Effector memory CD8-positive, alpha-beta T cell (primary cell): ENCODE results near the gene CYP21A2.

Experiments
- ATAC-seq: fragments of 150-1000 bp; cut with Tn5 transposase; replicated peaks from 2 replicates; pipeline ENCODE4 v1.10.0; 2021; ENCODE audit warnings: mild to moderate bottlenecking, moderate library complexity
- DNase-seq, 3 experiments: peaks; one replicate each; pipeline ENCODE4 v3.0.0; 2021
- H3K27ac Mint-ChIP-seq, 2 donors: one replicate each; pipeline ENCODE4 v1.8.0; 2022; ENCODE audit warnings: mild to moderate bottlenecking in 2 of 2, mixed read lengths in 2 of 2, moderate library complexity in 2 of 2
- H3K27me3 Mint-ChIP-seq, 2 donors: one replicate each; pipeline ENCODE4 v1.8.0; 2022; ENCODE audit warnings: mixed read lengths in 2 of 2
- H3K36me3 Mint-ChIP-seq: one replicate; pipeline ENCODE4 v1.8.0; 2022; ENCODE audit warnings: mild to moderate bottlenecking, moderate library complexity, mixed read lengths; ENCODE audit not compliant: insufficient read depth
- H3K4me1 Mint-ChIP-seq, 2 donors: one replicate each; pipeline ENCODE4 v1.8.0; 2022; ENCODE audit warnings: low read depth in 2 of 2, mixed read lengths in 2 of 2
- H3K4me3 Mint-ChIP-seq, 2 donors: one replicate each; pipeline ENCODE4 v1.8.0; 2022; ENCODE audit warnings: mild to moderate bottlenecking in 2 of 2, mixed read lengths in 2 of 2, moderate library complexity in 2 of 2
- H3K9me3 Mint-ChIP-seq, 2 donors: one replicate each; pipeline ENCODE4 v1.8.0; 2022; ENCODE audit warnings: mixed read lengths in 2 of 2

The CYP21A2 gene

DNA sequence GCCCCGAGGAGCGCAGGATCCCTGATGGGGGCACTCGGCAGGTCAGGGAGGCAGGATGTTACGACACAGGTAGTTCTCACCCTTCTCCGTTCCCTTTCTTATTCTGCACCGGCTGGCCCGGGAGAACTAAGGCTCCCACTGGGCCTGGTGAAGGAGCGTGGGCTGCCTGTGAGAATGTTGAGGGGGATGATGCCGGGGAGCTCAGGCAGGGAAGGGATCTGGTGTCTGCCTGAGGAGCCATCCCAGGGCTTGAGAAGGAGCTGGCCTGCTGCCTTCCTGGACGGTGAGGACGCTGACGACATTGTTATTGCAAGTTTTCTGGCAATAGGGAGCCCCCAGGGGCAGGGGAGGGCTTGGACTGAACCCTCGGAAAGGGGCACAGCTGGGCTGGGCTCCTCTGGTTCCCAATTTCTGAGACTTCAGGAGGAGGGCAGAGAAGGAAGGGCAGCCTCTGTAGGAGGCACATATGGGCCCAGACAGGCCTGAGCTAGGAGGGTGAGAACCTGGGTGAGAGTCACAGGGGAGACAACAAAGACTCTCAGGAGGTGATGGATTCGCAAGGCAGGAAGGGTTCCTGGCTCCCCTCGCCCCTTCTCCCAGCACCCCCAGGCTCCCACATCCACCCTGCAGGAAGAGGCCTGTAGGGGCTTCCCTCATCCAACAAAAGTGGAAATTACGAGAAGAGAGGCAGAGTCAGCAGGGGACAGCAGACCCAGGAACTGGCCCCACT is 32.8 kb downstream of the CYP21A2 start:
- Mint-ChIP-seq H3K4me1 (no peaks in the 10 kb centered on the region), H3K27ac (no peak overlapping the region), H3K9me3 (no peaks in the 10 kb centered on the region), H3K27me3 (peaks cover 6 to 52% of the 10 kb centered on the region in 2 donors), H3K36me3 (peaks cover 3% of the 10 kb centered on the region), H3K4me3 (no peak overlapping the region)
- ATAC-seq (no peak), DNase-seq (no peak)

DNA sequence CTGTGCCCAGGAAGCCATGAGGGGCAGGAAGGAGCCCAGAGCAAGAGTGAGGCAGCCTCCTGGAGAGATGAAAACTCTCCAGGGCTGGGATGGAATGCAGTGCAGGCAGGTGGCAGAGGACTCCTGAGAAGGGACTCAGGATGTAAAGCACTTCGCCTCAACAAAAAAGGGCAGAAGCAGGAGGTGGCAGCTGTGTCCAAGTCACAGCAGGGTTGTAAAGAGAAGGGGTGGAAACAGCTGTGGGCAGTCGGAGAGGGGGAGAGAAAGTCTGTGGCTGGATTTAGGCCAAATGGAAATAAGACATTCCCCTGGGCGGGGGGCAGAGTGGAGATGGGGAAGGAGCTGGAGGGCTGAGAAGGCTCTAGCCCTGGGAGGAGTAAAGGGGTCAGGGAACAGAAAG is 34.9 kb downstream of the CYP21A2 start:
- Mint-ChIP-seq H3K4me3 (no peak overlapping the region), H3K27me3 (peaks cover 6 to 52% of the 10 kb centered on the region in 2 donors), H3K4me1 (no peaks in the 10 kb centered on the region), H3K27ac (no peak overlapping the region), H3K36me3 (peaks cover 3% of the 10 kb centered on the region), H3K9me3 (no peaks in the 10 kb centered on the region)
- no peak for ATAC-seq
- no peak for DNase-seq

DNA sequence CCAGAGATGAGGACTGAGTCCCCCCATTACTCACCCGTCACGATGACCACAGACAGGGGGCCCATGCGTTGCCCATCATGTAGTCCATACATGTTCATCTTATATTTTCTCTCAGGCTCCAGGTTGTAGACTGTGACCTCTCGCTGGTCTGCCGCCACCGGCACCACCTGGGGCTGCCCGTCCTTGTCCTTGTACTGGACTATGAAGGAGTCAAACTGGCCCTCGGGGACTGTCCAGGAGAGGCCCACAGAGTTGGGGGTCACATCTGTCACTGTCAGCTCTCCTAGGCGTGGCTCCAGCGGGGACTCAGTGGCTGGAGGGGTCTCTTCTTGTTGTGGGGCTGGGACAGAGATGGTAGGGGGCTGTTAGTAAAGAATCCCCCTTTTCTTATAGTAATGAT is 35.4 kb downstream of the CYP21A2 start:
- Mint-ChIP-seq H3K4me3 (no peak overlapping the region), H3K4me1 (no peaks in the 10 kb centered on the region), H3K27me3 (peaks cover 6 to 52% of the 10 kb centered on the region in 2 donors), H3K27ac (no peak overlapping the region), H3K9me3 (no peaks in the 10 kb centered on the region), H3K36me3 (peaks cover 3% of the 10 kb centered on the region)
- DNase-seq (no peak), ATAC-seq (no peak)

DNA sequence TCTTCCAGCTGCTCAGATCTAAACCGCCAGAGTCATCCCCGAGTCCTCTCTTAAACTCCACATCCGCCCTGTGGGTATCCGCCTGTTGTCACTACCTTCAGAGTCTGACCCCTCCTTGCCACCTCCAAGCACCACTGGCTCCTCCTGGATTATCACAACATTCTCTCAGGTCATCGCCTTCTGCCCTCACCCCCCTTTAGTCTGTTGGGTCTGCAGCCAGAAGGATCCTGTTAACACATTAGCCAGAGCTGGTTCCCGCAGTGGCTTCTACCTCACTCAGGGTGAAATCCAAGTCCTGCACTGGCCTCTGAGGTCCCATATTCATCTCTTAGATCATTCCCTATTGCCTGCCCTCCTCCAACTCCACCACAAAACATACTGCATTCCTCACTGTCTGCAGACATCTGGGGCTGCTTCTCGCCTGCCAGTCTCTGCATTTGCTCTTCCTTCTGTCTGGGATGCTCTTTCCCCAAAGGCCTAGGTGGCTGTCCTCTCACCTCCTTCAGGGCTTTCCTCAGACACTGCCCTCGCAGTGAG is 36.8 kb downstream of the CYP21A2 start:
- Mint-ChIP-seq H3K4me3 (no peak overlapping the region), H3K9me3 (no peaks in the 10 kb centered on the region), H3K4me1 (no peaks in the 10 kb centered on the region), H3K36me3 (peaks cover 2% of the 10 kb centered on the region), H3K27ac (no peak overlapping the region), H3K27me3 (peaks cover 0 to 42% of the 10 kb centered on the region in 2 donors)
- ATAC-seq (no peak), DNase-seq (no peak)

DNA sequence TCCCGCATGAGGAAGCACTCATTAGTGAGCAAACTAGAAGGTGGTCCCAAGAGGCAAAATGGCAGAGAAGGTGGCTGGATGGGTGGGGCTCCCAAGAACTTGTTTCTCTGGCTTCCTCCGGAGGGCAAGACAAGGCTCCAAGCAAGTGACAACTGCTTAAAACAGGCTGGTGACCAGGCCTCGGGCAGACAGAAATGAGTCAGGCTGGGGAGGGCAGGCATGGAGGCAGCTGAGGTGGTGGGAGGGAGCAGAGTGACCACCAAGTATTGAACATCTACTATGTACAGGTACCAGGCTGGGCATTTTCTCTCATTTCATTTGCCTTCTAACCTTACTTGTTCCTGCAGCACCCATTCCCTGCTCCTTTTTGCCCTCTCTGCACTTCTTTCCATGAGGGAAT is 37.6 kb downstream of the CYP21A2 start:
- DNase-seq = no peak
- Mint-ChIP-seq H3K4me3 (no peak overlapping the region), H3K36me3 (no peaks in the 10 kb centered on the region), H3K4me1 (no peaks in the 10 kb centered on the region), H3K27ac (no peak overlapping the region), H3K9me3 (no peaks in the 10 kb centered on the region), H3K27me3 (peaks cover 6 to 40% of the 10 kb centered on the region in 2 donors)
- no peak for ATAC-seq

DNA sequence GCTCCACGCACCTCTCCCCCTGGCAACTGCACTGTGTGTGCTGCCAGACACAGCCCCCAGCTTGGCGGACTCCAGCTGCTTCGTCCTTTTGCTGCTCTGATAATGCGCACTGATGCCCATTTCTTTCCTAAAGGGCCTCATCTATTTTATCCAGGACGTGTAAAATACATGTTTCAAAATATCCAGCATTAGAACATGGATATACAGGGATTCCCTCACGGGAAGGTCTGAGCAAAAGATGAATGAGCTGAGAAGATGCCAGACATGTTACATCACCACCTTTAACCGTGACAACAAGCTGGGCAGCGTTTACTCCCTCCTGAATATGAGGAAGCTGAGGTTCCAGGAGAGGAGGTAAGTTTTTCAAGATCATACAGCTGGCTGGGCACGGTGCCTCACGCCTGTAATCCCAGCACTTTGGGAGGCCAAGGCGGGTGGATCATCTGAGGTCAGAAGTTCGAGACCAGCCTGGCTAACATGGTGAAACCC is 38.1 kb downstream of the CYP21A2 start:
- Mint-ChIP-seq H3K4me3 (no peak overlapping the region), H3K4me1 (no peaks in the 10 kb centered on the region), H3K9me3 (no peaks in the 10 kb centered on the region), H3K27ac (no peak overlapping the region), H3K27me3 (peaks cover 9 to 41% of the 10 kb centered on the region in 2 donors), H3K36me3 (no peaks in the 10 kb centered on the region)
- ATAC-seq (no peak), DNase-seq (no peak)

DNA sequence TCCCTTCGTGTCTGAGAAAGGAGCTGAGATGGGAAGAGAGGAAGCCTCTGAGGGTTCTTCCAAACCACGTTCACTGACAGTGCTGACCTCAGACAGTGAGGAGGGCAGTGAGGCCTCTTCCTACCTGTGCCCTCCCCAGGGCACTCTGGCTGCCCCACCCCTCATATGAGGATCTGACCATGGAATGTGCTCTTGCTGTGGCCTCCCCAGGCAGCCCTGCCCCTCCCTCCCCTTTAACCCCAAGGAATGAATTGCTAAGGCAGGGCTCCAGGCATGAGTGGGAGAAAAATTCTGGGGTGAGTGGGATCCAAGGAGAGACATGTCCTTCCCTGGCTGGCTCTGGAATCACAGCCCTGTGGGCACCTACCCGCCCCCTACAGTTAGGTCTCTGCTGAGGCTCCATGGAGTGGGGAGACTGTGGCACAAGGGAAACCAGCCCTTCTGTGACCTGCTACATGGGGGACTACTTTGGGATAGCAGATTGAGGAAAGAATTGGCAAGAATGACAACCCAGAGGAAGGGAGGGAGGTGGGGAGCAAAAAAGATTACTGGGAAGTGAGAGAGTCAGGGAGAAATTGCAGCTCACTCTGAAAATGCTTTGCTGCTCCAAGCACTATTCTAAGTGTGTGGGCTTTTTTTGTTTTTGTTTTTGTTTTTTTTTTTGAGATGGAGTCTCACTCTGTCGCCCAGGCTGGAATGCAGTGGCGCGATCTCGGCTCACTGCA is 41.5 kb downstream of the CYP21A2 start:
- DNase-seq (no peak), ATAC-seq (no peak)
- peaks cover 29 to 52% of the 10 kb centered on the region in 2 donors for H3K27me3 Mint-ChIP-seq
- H3K27ac Mint-ChIP-seq = no peak overlapping the region
- H3K36me3 Mint-ChIP-seq = no peaks in the 10 kb centered on the region
- H3K4me1 Mint-ChIP-seq = no peaks in the 10 kb centered on the region
- H3K9me3 Mint-ChIP-seq = no peaks in the 10 kb centered on the region
- no peak overlapping the region for H3K4me3 Mint-ChIP-seq

DNA sequence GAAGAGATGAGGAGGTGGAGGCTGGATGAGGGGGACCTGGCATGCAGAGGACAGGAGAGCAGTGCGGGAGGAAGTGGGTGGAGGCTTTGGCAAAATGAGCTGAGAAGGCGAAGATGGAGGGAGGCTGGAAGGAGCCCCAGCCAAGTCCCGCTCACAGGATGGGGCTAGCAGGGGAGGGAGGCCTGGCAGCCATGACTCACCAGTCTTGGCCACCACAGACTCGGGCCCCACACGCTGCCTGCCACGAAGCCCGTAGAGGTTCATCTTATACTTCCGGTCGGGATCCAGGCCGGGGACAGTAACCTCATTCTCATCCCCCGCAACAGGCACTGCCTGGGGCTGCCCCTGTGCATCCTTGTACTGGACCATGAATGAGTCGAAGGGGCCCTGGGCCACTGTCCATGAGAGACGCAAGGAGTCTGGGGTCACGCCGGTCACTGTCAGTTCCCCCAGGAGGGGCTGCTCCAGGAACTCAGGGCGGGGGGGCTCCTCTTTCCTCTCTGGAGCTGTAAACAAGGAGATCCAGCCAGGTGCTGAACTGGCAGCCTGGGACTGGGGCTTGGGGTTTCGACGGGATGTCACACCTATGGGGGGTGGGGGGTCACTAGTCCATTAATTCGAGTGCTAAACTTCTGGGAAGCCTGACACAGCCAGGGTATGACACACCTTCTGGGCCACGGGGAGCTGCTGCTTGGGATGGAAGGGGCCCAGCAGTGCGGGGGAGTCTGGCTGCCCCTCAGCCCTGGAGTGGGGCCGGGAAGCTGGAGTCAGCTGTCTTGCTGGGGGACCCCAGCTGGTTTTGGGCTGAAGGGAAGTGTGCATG is 43.2 kb downstream of the CYP21A2 start:
- ATAC-seq = no peak
- DNase-seq = no peak

DNA sequence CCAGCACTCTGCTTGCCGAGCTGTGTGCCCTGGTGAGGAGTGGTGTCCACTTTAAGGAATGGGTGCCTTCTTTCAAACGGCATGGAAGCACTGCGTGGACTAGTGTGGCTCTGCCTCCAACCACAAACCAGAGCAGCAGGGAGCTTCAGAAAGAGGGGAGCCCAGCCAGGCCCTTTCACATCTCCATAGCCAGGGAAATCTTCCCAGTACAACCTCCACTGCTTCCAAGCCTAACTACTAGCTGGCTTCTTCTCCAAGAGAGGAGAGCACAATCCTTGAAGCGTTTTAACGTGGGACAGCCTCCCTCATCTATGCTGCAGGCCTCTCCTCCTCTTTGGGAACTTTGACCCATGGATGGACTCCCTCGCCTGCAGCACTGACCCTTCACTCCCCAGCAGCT is 44.3 kb downstream of the CYP21A2 start:
- peaks cover 52 to 66% of the 10 kb centered on the region in 2 donors for H3K27me3 Mint-ChIP-seq
- H3K27ac Mint-ChIP-seq = no peak overlapping the region
- DNase-seq (no peak), ATAC-seq (no peak)
- H3K4me3 Mint-ChIP-seq = no peak overlapping the region
- no peaks in the 10 kb centered on the region for H3K9me3 Mint-ChIP-seq
- no peaks in the 10 kb centered on the region for H3K36me3 Mint-ChIP-seq
- H3K4me1 Mint-ChIP-seq = peaks cover 4 to 5% of the 10 kb centered on the region in 2 donors

More for the DNA sequence above, 43.2 kb downstream of the CYP21A2 start:
- H3K9me3 Mint-ChIP-seq = no peaks in the 10 kb centered on the region
- H3K4me3 Mint-ChIP-seq = no peak overlapping the region
- peak overlapping the region in 1 of 2 donors; percentile 60 for H3K27ac Mint-ChIP-seq
- H3K36me3 Mint-ChIP-seq = no peaks in the 10 kb centered on the region
- H3K27me3 Mint-ChIP-seq = peaks cover 46 to 57% of the 10 kb centered on the region in 2 donors
- H3K4me1 Mint-ChIP-seq = no peaks in the 10 kb centered on the region

DNA sequence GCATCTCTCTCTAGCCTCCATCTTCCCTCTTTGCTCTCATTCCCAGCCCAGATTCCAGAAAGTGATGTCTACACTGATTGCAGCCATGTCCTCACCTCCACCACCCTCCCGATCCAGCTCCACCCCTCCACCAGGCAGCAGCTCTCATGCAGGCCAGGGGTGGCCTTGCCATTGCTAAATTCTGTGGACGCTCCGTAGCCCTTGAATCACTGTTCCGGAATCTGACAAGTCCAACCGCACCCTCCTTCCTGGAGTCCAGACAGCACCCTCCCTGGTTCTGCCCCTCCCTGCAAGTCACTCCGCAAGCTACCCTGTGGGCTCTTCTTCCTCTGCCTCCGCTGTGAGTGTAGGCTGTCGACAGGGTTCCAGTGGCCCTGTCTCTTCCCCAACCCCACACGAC is 44.7 kb downstream of the CYP21A2 start:
- Mint-ChIP-seq H3K4me3 (no peak overlapping the region), H3K27me3 (peaks cover 52 to 66% of the 10 kb centered on the region in 2 donors), H3K36me3 (no peaks in the 10 kb centered on the region), H3K27ac (no peak overlapping the region), H3K9me3 (no peaks in the 10 kb centered on the region), H3K4me1 (peaks cover 4 to 5% of the 10 kb centered on the region in 2 donors)
- no peak for ATAC-seq
- no peak for DNase-seq

DNA sequence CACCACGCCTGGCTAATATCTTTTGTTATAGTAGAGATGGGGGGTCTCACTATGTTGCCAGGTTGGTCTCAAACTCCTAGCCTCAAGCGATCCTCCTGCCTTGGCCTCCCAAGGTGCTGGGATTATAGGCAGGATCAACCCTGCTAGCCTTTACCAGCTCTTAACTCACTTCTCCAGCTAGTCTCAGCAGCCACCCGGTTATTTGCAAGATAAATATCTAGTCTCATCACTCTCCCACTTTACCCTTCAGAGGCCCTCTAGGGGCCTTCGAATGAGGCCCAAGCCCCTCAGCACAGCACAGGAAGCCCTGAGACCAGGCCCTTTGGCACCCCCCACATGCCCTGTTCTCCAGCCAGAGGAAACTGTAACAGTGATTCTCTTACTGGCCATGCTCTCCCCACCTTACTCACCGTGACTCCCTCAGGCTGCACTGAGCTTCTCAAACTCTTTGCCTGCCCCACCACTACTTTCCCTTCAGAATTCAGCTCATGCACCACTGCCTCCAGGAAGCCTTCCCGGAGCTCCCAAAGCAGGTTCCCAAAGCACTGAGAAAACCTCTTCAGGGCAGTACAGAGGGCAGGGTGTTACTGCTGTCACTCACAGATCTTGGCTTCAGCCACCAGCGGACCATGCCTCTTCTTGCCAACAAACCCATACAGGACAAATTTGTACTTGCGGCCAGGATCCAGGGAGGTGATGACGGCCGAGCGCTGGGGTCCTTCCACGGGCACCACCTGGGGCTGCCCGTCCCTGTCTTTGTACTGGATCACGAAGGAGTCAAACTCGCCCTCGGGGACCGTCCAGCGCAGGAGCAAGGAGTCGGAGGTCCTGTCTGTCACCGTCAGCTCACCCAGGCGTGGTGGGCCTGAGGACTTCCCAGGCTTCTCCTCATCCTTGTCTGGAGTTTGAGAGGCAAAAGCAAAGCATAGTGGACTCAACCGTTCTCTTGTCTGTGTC is 45.9 kb downstream of the CYP21A2 start:
- no peak overlapping the region for H3K27ac Mint-ChIP-seq
- peaks cover 52 to 69% of the 10 kb centered on the region in 2 donors for H3K27me3 Mint-ChIP-seq

DNA sequence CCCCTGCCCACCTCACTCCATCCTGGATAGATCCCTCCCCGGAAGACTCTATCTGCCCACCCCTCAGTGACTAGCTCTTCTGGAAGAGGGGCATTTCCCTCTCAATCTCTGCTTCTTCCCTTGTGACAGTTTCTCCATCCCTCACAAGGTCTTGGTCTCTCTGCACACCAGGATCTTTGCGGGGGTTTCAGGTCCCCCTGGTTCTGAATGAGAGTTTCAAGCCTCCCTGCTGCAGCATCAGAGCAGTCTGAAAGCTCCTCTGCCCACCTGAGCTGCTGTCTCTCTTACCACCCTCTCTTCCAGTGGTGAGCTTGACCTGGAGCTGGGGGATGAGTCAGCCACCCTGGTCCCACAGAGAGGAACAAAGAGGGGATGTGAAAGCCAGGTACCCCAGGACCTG is 46.6 kb downstream of the CYP21A2 start:
- ATAC-seq = no peak

More for the DNA sequence above, 45.9 kb downstream of the CYP21A2 start:
- peaks cover 4 to 7% of the 10 kb centered on the region in 2 donors for H3K4me1 Mint-ChIP-seq
- DNase-seq (no peak), ATAC-seq (no peak)
- H3K36me3 Mint-ChIP-seq = no peaks in the 10 kb centered on the region
- H3K4me3 Mint-ChIP-seq = no peak overlapping the region
- no peaks in the 10 kb centered on the region for H3K9me3 Mint-ChIP-seq

More for the DNA sequence above, 46.6 kb downstream of the CYP21A2 start:
- Mint-ChIP-seq H3K4me3 (no peak overlapping the region), H3K27me3 (peaks cover 52 to 73% of the 10 kb centered on the region in 2 donors), H3K27ac (no peak overlapping the region), H3K4me1 (peaks cover 4 to 7% of the 10 kb centered on the region in 2 donors), H3K36me3 (no peaks in the 10 kb centered on the region), H3K9me3 (no peaks in the 10 kb centered on the region)
- no peak for DNase-seq
